Lower leg skin (tissue), 3 donors: ENCODE measurements around the gene KCNJ8.

Experiments used
- POLR2A ChIP-seq, 2 donors: fragments of 450-650 bp; IDR thresholded peaks; one replicate each; pipeline ENCODE4 v1.6.1; 2016 to 2017; ENCODE audit warnings: antibody characterized with exemption in 2 of 2, mild to moderate bottlenecking in 1 of 2, moderate library complexity in 1 of 2
- TF ChIP-seq, protein P1 (sequence below), 3 donors: fragments of 450-650 bp; IDR thresholded peaks; one replicate each; pipeline ENCODE4 v1.5.1; 2016; ENCODE audit warnings: antibody characterized with exemption in 3 of 3, mild to moderate bottlenecking in 3 of 3, moderate library complexity in 2 of 3

DNA sequence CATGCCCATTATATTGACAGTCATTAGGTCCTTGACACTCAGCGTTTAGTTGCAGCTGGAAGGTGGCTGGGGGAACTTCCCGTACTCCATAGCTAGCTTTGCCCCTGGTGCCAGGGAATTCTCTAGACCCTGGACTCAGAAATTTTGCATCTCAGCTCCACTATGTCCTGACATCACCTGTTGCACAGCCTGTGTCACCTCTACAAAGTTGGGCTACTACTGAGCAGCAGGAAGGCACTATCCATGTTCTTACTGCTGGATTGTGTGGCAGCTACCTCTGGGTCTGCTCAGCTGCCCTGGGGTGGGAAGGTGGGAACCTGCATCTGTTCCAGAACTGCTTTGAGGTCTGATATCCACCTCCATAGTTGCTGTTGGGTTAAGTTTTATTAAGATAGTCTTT is 11.0 kb downstream of the KCNJ8 start:
- TF ChIP-seq POLR2A (IDR thresholded peaks at IDR 0.05): no peak
- TF ChIP-seq, protein P1, sequence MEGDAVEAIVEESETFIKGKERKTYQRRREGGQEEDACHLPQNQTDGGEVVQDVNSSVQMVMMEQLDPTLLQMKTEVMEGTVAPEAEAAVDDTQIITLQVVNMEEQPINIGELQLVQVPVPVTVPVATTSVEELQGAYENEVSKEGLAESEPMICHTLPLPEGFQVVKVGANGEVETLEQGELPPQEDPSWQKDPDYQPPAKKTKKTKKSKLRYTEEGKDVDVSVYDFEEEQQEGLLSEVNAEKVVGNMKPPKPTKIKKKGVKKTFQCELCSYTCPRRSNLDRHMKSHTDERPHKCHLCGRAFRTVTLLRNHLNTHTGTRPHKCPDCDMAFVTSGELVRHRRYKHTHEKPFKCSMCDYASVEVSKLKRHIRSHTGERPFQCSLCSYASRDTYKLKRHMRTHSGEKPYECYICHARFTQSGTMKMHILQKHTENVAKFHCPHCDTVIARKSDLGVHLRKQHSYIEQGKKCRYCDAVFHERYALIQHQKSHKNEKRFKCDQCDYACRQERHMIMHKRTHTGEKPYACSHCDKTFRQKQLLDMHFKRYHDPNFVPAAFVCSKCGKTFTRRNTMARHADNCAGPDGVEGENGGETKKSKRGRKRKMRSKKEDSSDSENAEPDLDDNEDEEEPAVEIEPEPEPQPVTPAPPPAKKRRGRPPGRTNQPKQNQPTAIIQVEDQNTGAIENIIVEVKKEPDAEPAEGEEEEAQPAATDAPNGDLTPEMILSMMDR (IDR thresholded peaks at IDR 0.05): no peak
